Measurements from ENCODE around the gene LIME1. TPM values are rescaled to one million over a fixed set of nuclear protein-coding genes. Genes with fewer than 3 reads are reported as not detected.
A peak's percentile ranks its signal among the peaks of the same experiment; 100 is the strongest.

Gene LIME1, protein sequence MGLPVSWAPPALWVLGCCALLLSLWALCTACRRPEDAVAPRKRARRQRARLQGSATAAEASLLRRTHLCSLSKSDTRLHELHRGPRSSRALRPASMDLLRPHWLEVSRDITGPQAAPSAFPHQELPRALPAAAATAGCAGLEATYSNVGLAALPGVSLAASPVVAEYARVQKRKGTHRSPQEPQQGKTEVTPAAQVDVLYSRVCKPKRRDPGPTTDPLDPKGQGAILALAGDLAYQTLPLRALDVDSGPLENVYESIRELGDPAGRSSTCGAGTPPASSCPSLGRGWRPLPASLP
- total RNA-seq, result 0.90 and 1.5 TPM in 2 replicates

DNA sequence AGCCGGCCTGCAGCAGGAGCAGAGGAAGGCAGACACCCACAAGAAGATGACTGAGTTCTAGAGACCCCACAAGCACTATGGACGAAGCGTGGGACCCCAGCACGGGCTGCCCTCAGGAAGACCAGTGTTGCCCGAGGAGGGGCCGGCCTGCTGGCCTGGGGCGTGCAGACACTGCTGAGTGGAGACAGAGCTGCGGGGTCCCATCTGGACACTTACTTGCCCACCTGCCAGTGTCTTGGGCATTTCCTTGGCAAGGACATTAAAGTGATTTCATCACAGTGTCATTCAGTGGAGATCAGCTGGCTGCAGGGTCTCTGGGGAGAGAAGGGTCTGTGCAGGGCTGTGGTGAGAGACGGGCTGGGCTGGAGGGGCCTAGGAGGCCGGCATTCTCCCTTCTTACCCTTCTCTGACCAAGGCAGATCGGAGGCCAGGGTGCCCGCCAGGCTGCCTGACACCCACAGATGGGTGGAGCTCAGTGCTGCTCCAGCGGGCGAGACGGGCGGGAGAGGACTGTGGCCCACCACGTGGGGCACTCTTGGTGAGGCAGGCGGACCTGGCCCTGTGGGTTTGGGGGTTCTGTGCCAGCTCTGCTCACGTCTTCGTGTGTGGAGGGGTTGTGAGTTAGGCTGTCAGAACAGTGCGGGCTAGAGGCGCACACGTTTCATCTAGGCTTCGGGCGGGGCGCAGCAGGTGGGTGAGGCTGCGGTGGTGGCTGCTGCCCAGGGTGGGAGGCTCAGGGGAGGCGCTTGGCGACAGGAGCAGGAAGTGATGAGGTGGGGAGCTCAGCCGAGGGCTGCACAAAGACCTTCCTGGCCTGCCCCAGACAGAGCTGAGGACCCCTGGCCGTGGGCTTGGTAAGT is at the start of gene LIME1:
LIME1 (plus strand) TSS at position 806 of the 860 bp plus-strand sequence. CDS start 886 bp downstream, outside the sequence.
- no peak for DNase-seq (ENCODE audit: low read depth in 2 of 2)

GRCh38 chr20:63687419-63688178 is 48.9 kb upstream of the LIME1 start:
- no peak for DNase-seq (ENCODE audit: low read depth in 2 of 2)

DNA sequence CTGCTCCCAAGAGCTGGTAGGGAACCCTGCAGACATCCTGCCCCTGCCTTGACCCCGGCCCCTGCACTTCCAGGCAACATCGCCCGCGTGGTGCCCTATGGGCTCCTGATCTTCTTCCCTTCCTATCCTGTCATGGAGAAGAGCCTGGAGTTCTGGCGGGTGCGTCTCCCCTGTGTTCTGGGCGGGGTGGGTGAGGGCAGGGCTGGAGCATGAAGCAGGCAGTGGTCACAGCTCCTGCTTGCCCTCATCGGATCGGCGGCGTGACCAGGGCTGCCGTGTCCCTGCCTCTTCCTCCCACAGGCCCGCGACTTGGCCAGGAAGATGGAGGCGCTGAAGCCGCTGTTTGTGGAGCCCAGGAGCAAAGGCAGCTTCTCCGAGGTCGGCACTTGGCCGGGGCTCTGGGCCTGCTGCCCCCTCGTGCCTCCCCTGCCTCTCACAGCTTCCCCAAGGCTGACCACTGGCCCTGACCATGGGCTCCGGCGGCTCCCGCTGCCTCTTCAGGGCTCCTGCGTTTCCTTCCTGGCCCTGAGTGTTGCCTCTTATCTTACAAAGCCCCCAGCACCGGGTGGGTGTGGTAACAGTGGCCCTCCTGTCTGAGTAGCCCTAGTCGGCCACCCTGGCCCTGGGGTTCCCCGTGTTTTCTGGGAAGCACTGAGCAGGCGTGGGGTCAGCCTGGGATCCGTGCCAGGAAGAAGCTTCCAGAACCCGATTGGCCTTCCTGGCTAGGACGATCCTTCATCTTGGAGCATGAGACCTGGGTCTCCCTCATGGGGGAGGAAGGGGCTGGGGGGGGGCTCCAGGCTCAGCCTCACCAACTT is 48.0 kb upstream of the LIME1 start:
- DNase-seq (ENCODE audit: low read depth in 2 of 2), result no peak

DNA sequence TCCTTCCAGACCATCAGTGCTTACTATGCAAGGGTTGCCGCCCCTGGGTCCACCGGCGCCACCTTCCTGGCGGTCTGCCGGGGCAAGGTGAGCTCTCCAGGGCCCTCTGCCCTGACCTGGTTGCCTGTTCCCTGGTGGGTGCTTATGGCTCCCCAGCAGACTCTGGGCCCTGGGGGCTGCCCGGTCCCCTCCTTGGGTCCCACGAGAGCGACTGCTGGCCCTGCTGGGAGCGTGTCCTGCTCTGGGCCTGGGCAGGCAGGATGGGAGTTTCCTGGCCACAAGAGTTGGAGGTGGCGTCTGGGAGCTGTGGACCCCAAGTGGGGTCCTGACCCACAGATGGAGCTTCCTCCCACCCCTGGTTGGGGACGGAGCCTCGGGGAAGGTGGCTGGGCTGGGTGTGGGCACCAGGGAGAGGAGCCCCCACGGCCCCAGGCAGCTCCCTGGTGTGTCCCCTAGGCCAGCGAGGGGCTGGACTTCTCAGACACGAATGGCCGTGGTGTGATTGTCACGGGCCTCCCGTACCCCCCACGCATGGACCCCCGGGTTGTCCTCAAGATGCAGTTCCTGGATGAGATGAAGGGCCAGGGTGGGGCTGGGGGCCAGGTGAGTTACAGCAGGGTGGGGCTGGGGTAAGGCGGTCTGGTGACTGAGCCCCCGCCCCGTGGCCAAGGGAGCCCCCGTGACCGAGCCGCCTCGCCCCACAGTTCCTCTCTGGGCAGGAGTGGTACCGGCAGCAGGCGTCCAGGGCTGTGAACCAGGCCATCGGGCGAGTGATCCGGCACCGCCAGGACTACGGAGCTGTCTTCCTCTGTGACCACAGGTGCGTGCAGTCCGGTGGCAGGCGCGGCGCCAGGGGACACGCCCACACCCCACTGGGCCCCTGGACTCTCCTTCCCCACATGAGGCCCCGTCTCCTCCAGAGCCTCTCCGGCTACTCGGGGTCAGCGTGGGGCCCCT is 47.1 kb upstream of the LIME1 start:
- DNase-seq (ENCODE audit: low read depth in 2 of 2), result no peak

GRCh38 chr20:63690003-63690897 is 46.2 kb upstream of the LIME1 start:
- no peak for DNase-seq (ENCODE audit: low read depth in 2 of 2)

DNA sequence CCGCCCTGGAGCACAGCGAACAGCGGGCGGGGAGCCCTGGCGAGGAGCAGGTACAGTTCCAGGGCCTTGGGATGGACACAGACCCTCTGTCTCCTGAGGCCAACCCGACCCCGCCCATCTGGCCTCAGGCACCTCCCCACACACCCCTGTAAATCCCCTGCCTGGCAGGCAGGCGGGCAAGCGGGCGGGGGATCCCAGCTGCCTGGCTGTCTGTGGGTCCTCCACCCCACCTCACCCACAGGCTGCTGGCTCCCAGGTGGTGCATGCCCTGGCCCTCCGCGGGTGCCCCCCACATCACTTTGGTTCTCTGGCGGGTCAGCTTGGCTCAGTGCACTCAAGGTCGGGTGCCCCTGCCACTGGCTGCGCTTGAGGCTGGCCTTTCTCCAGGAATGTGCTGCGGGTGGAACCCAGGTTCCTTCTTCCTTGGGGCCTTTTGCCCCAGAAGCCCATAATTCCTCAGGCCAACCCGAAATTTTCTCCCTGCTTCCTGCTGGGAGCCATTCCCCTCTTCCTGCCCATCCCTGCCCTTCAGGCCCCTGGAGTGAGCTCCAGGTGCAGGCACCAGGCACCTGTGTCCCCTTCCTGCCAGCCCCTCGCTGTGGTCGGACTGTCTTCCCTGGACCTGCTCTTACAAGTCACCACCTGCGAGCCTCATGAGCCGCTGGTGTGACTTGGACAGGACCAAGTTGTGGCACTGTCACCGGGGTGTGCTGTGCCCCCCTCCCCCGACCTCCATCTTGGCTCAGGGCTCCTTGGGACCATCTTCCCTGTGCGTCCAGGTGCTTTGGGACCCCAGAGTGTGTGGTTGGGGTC is 45.4 kb upstream of the LIME1 start:
- DNase-seq (ENCODE audit: low read depth in 2 of 2), result no peak

DNA sequence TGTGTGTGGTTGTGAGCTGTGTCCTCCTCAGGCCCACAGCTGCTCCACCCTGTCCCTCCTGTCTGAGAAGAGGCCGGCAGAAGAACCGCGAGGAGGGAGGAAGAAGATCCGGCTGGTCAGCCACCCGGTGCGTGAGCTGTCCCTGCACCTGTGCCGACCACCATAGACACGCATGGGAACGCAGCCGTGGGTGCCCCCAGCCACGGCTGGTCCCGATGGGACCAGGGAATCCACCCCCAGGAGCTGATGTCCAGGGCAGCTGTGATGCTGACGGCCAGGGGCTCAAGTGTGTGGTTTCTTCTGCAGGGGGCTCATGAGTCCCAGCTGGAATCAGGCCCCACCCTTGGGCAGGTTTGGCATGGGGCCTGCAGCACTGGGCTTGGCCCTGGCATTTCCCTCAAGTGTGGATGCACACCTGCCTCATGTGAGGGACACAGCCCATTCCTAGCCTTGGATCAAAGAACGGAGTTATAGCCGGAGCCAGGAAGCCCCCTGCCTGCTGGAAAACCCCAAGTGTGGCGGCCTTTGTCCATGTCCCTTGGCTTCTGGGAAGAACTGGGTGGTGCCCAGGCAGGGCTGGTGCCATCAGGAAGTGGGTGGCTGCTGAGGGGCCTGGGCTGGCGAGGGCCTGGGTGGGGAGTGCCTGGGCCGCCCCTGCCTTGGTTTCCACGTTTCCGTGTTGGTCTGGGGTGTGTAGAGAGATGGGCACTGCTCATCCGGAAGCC is 44.6 kb upstream of the LIME1 start:
- DNase-seq (ENCODE audit: low read depth in 2 of 2), result no peak

- no peak for DNase-seq (ENCODE audit: low read depth in 2 of 2)
Observed at GRCh38 chr20:63692436-63693082, 43.9 kb upstream of the LIME1 start.

GRCh38 chr20:63693083-63693732 is 43.3 kb upstream of the LIME1 start:
- DNase-seq (ENCODE audit: low read depth in 2 of 2), result no peak

GRCh38 chr20:63693733-63694583 is 42.5 kb upstream of the LIME1 start:
- DNase-seq (ENCODE audit: low read depth in 2 of 2), result no peak

DNA sequence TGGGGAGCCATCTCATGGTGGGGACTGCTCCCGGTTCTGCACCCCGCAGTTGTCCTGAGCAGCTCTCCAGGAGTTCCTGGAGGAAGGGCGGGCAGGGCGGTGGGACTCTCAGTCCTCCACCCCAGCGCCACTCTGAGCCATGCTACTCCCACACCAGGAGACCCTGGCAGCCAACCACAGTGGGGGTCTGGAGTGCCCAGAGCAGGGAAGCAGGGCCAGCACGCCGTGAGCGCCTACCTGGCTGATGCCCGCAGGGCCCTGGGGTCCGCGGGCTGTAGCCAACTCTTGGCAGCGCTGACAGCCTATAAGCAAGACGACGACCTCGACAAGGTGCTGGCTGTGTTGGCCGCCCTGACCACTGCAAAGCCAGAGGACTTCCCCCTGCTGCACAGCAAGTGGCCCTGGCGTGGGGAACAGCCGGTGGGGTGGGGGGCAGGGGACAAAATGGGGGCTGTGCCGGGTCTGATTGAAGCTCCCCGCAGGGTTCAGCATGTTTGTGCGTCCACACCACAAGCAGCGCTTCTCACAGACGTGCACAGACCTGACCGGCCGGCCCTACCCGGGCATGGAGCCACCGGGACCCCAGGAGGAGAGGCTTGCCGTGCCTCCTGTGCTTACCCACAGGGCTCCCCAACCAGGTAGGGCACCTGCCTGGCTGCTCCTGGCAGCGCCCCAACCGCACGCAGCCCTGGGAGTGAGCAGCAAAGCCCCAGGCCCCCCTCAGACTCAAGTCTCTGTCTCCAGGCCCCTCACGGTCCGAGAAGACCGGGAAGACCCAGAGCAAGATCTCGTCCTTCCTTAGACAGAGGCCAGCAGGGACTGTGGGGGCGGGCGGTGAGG is 41.7 kb upstream of the LIME1 start:
- DNase-seq (ENCODE audit: low read depth in 2 of 2), result no peak

DNA sequence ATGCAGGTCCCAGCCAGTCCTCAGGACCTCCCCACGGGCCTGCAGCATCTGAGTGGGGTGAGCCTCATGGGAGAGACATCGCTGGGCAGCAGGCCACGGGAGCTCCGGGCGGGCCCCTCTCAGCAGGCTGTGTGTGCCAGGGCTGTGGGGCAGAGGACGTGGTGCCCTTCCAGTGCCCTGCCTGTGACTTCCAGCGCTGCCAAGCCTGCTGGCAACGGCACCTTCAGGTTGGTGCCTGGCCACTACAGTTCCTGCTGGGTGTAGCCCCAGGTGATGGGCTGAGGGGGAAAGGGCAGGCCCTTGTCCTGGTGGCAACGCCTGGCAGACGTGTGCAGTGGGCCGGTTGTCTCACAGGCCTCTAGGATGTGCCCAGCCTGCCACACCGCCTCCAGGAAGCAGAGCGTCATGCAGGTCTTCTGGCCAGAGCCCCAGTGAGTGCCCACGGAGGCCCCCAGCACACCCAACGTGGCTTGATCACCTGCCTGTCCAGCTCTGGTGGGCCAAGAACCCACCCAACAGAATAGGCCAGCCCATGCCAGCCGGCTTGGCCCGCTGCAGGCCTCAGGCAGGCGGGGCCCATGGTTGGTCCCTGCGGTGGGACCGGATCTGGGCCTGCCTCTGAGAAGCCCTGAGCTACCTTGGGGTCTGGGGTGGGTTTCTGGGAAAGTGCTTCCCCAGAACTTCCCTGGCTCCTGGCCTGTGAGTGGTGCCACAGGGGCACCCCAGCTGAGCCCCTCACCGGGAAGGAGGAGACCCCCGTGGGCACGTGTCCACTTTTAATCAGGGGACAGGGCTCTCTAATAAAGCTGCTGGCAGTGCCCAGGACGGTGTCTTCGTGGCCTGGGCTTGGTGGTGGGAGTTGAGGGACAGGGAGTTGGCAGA is 40.8 kb upstream of the LIME1 start:
- no peak for DNase-seq (ENCODE audit: low read depth in 2 of 2)

DNA sequence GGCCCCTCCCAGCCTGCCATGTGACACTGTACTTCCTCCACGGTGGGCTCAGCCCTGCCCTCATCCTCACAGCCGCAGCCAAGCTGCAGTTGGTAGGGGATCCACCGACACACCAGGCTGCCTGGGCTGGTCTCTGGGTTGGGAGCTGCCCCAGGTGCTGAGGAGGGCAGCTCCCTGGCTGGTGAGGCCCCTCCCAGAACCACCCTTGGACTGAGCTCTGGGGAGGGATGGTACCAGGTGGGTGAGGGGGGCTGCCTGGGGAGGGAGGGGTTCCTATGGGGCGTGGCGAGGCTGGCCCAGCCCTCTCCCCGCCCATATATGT is 40.2 kb upstream of the LIME1 start:
- DNase-seq (ENCODE audit: low read depth in 2 of 2), result peak in 1 of 2 donors; percentile 44
